ENCODE results near the gene ACSL6.

GRCh38 chr5:131974956-131975726, 36.3 kb downstream of the ACSL6 start:
- TF ChIP-seq REST (IDR thresholded peaks at IDR 0.05) (no peak), EP300 (IDR thresholded peaks at IDR 0.05) (no peak)
